Endothelial cell of umbilical vein (primary cell): ENCODE measurements around the gene BTLA.

Source experiments
- CTCF ChIP-seq, 2 donors: IDR thresholded peaks; 1 replicate in 1 of 2; 2 replicates in 1 of 2; pipeline ENCODE4 v1.5.1; 2011; ENCODE audit warnings: low read length in 2 of 2, mild to moderate bottlenecking in 2 of 2, moderate library complexity in 2 of 2, control low read depth in 1 of 2, inconsistent platforms in 1 of 2, low read depth in 1 of 2; ENCODE audit not compliant: insufficient read depth in 1 of 2; ENCODE audit errors: extremely low read depth in 1 of 2
- FOS ChIP-seq: IDR thresholded peaks from 2 replicates; pipeline ENCODE4 v1.6.1; 2011; ENCODE audit warnings: mild to moderate bottlenecking, low read length, moderate library complexity, borderline replicate concordance; ENCODE audit not compliant: insufficient read depth
- MAX ChIP-seq: IDR thresholded peaks from 2 replicates; pipeline ENCODE4 v1.6.1; 2011; ENCODE audit not compliant: insufficient read depth, insufficient read length
- POLR2A ChIP-seq: IDR thresholded peaks from 2 replicates; pipeline ENCODE4 v1.6.1; 2012; ENCODE audit warnings: low read depth, mild to moderate bottlenecking, control low read depth, low read length
- POLR2AphosphoS5 ChIP-seq: IDR thresholded peaks from 2 replicates; pipeline ENCODE4 v1.6.1; 2012; ENCODE audit warnings: low read depth, mild to moderate bottlenecking, control low read depth, low read length, moderate library complexity; ENCODE audit not compliant: insufficient read depth

GRCh38 chr3:112446343-112446742 is 52.9 kb downstream of the BTLA start:
- TF ChIP-seq CTCF (IDR thresholded peaks at IDR 0.05; ENCODE audit: extremely low read depth in 1 of 2, insufficient read depth in 1 of 2, low read depth in 1 of 2, low read length in 2 of 2), result no peak
- no peak for TF ChIP-seq POLR2A
- TF ChIP-seq POLR2AphosphoS5, result no peak
- no peak for TF ChIP-seq FOS
- no peak for TF ChIP-seq MAX
